Naive thymus-derived CD4-positive, alpha-beta T cell (primary cell): ENCODE measurements around the gene FBLN1. TPM values are rescaled to one million over a fixed set of nuclear protein-coding genes. Genes with fewer than 3 reads are reported as not detected.

Experiments
- ATAC-seq: fragments of 150-1000 bp; cut with Tn5 transposase; 2 replicates; pipeline ENCODE4 v1.10.0; 2021; ENCODE audit warnings: mild to moderate bottlenecking, moderate library complexity
- CTCF ChIA-PET: fragments of 350-600 bp; sonication (Branson Sonifier 250); formaldehyde crosslinking; loops from one replicate; lab custom pipeline; 2021; ENCODE audit warnings: antibody characterized with exemption; lab: Charles Lee
- POLR2A ChIA-PET: fragments of 350-600 bp; sonication (Branson Sonifier 250); formaldehyde crosslinking; loops from one replicate; lab custom pipeline; 2021; ENCODE audit warnings: antibody characterized with exemption, inconsistent platforms; lab: Charles Lee
- DNase-seq, 9 donors: peaks; one replicate each; pipeline versions ENCODE4 v3.0.0 to v3.0.0-alpha.2; 2020 to 2022; ENCODE audit warnings: mixed read lengths in 1 of 9
- H3K27ac ChIP-seq: one replicate; pipeline ENCODE4 v1.7.0; 2013; ENCODE audit warnings: mild to moderate bottlenecking, low read depth, low read length, moderate library complexity
- H3K27me3 ChIP-seq, 2 donors: one replicate each; pipeline ENCODE4 v1.7.0; 2013; ENCODE audit warnings: low read length in 2 of 2, mild to moderate bottlenecking in 2 of 2, moderate library complexity in 2 of 2; ENCODE audit not compliant: control insufficient read depth in 2 of 2, insufficient read depth in 2 of 2
- H3K36me3 ChIP-seq, 3 experiments: 1 replicate in 2 of 3; 2 replicates in 1 of 3; pipeline ENCODE4 v1.7.0; 2013; ENCODE audit warnings: low read length in 3 of 3, mild to moderate bottlenecking in 3 of 3, moderate library complexity in 1 of 3; ENCODE audit not compliant: insufficient read depth in 3 of 3, control insufficient read depth in 2 of 3
- H3K4me1 ChIP-seq, 2 donors: one replicate each; pipeline ENCODE4 v1.7.0; 2013; ENCODE audit warnings: low read length in 2 of 2, mild to moderate bottlenecking in 2 of 2, moderate library complexity in 1 of 2; ENCODE audit not compliant: control insufficient read depth in 2 of 2, insufficient read depth in 2 of 2
- H3K4me3 ChIP-seq: 2 replicates; pipeline ENCODE4 v1.7.0; 2013; ENCODE audit warnings: mild to moderate bottlenecking, low read length
- H3K9me3 ChIP-seq, 3 experiments: 1 replicate in 2 of 3; 2 replicates in 1 of 3; pipeline ENCODE4 v1.7.0; 2013; ENCODE audit warnings: low read length in 3 of 3; ENCODE audit not compliant: control insufficient read depth in 2 of 3
- H3K27ac Mint-ChIP-seq, 9 donors: one replicate each; pipeline ENCODE4 v1.8.0; 2020 to 2022; ENCODE audit warnings: mixed read lengths in 9 of 9, mild to moderate bottlenecking in 8 of 9, moderate library complexity in 5 of 9, inconsistent platforms in 2 of 9
- H3K27me3 Mint-ChIP-seq, 5 donors: one replicate each; pipeline ENCODE4 v1.8.0; 2021 to 2022; ENCODE audit warnings: mixed read lengths in 5 of 5, mild to moderate bottlenecking in 1 of 5
- H3K36me3 Mint-ChIP-seq, 5 donors: one replicate each; pipeline ENCODE4 v1.8.0; 2020 to 2022; ENCODE audit warnings: mixed read lengths in 5 of 5, mild to moderate bottlenecking in 3 of 5, inconsistent platforms in 1 of 5
- H3K4me1 Mint-ChIP-seq, 7 donors: one replicate each; pipeline ENCODE4 v1.8.0; 2020 to 2022; ENCODE audit warnings: mixed read lengths in 7 of 7, mild to moderate bottlenecking in 3 of 7, inconsistent platforms in 1 of 7
- H3K4me3 Mint-ChIP-seq, 10 donors: one replicate each; pipeline ENCODE4 v1.8.0; 2020 to 2022; ENCODE audit warnings: mild to moderate bottlenecking in 10 of 10, mixed read lengths in 10 of 10, moderate library complexity in 6 of 10, inconsistent platforms in 2 of 10
- H3K9me3 Mint-ChIP-seq, 11 donors: one replicate each; pipeline ENCODE4 v1.8.0; 2020 to 2022; ENCODE audit warnings: mixed read lengths in 11 of 11, mild to moderate bottlenecking in 4 of 11, inconsistent platforms in 1 of 11, moderate library complexity in 1 of 11
- intact Hi-C, 2 donors: fragments of 100-400 bp; cut with micrococcal nuclease; formaldehyde crosslinking; loops; one replicate each; pipeline ENCODE4 v1.15.1; 2023
- polyA plus RNA-seq, 2 donors: library from polyadenylated mRNA; unstranded; fragments of 300-500 nt; fragmentation: Illumina TruSeq; gene quantifications; one replicate each; pipeline ENCODE4 v1.2.3, GENCODE V29; 2021
- total RNA-seq, 6 experiments: library from RNA in 5 of 6; stranded (reverse) in 5 of 6; gene quantifications; 1 replicate in 5 of 6; 2 replicates in 1 of 6; pipeline ENCODE4 v1.2.3 and lab custom pipeline; 2021 to 2026

Gene FBLN1
- total and polyA plus RNA-seq, 7 experiments from 2014 or later: 0.11 to 1.1 TPM; not detected in 5

DNA sequence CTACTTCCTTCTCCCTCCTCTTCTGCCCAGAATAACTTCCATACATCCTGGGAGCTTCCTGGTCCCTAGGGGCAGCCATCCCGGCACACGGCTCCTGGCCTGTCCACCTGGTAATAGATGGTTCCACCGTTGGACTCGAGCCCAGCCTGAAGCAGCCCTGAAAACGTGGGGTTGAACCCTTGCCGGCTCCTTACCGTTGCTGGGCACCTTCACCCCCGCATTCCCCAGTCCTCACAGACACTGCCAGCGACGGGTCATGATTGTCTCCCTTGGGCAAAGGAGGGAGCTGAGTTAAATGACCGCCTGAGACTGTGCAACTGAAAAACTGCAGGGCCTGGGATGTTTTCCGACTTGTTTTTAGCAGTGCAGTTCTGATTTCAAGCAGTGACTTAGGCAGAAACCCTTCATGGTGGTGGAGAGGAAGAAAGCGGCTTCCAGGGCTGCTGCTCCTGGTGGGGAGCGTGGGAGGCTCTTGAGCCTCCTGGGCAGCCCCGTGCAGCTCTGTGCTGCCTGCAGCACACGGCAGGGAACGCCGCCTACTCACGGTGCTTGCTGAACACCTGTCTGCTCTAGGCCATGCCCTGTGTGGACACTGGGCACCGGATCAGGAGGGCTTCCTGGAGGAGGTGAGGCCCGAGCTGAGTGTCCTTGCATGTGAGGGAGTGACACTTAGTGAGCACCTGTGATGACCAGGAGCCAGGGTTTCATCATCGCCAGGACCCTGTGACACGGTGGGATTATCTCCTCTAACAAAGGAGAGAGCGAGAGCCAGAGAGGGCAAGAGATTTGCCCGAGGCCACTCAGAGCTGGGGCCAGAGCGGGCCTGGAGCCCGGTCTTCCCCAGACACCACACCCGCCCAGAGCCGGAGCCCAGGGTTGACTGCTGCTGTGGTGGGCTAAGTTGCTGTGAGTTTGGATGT lies 77.4 kb downstream of the FBLN1 start:
- intact Hi-C loops: loop anchor here in 1 of 2 donors (2.0 kb wide), 1 partner anchor 65 kb away; no protein-coding TSS in a partner anchor
- ChIA-PET POLR2A (no interaction called here), CTCF (no interaction called here)

GRCh38 chr22:45580726-45581381 lies 78.2 kb downstream of the FBLN1 start:
- H3K4me3 Mint-ChIP-seq: no peak overlapping the region
- H3K27ac Mint-ChIP-seq: no peak overlapping the region
- H3K9me3 ChIP-seq: peaks cover 0 to 4% (median 0%) of the 10 kb centered on the region in 3 experiments
- ChIA-PET CTCF (no interaction called here), POLR2A (no interaction called here)
- H3K4me1 Mint-ChIP-seq: peaks cover 6 to 17% (median 12%) of the 10 kb centered on the region in 7 donors
- H3K36me3 Mint-ChIP-seq: peaks cover 0 to 4% (median 0%) of the 10 kb centered on the region in 5 donors
- no peak overlapping the region for H3K27ac ChIP-seq
- peaks cover 0 to 15% (median 12%) of the 10 kb centered on the region in 5 donors for H3K27me3 Mint-ChIP-seq
- H3K36me3 ChIP-seq: no peaks in the 10 kb centered on the region
- no peak for DNase-seq
- ATAC-seq: no peak
- intact Hi-C loops: no loop called here
- H3K4me1 ChIP-seq: peaks cover 4 to 12% of the 10 kb centered on the region in 2 donors
- H3K27me3 ChIP-seq: no peaks in the 10 kb centered on the region
- H3K4me3 ChIP-seq: no peak overlapping the region
- H3K9me3 Mint-ChIP-seq: peaks cover 0 to 11% (median 0%) of the 10 kb centered on the region in 11 donors

More for the DNA sequence above, 77.4 kb downstream of the FBLN1 start:
- H3K36me3 ChIP-seq: no peaks in the 10 kb centered on the region
- Mint-ChIP-seq H3K36me3 (peaks cover 0 to 4% (median 0%) of the 10 kb centered on the region in 5 donors), H3K27me3 (peaks cover 0 to 15% (median 12%) of the 10 kb centered on the region in 5 donors), H3K4me3 (no peak overlapping the region), H3K4me1 (peaks cover 6 to 17% (median 12%) of the 10 kb centered on the region in 7 donors), H3K9me3 (peaks cover 0 to 11% (median 0%) of the 10 kb centered on the region in 11 donors), H3K27ac (no peak overlapping the region)
- H3K9me3 ChIP-seq: peaks cover 0 to 4% (median 0%) of the 10 kb centered on the region in 3 experiments
- peaks cover 4 to 12% of the 10 kb centered on the region in 2 donors for H3K4me1 ChIP-seq
- no peak overlapping the region for H3K4me3 ChIP-seq
- ATAC-seq (no peak), DNase-seq (no peak)
- no peaks in the 10 kb centered on the region for H3K27me3 ChIP-seq
- H3K27ac ChIP-seq: no peak overlapping the region

- intact Hi-C loops: no loop called here
- H3K4me1 ChIP-seq: peaks cover 4 to 12% of the 10 kb centered on the region in 2 donors
- Mint-ChIP-seq H3K4me1 (peaks cover 6 to 17% (median 12%) of the 10 kb centered on the region in 7 donors), H3K36me3 (peaks cover 0 to 4% (median 0%) of the 10 kb centered on the region in 5 donors), H3K27me3 (peaks cover 0 to 12% (median 10%) of the 10 kb centered on the region in 5 donors), H3K27ac (no peak overlapping the region), H3K9me3 (peaks cover 0 to 11% (median 0%) of the 10 kb centered on the region in 11 donors), H3K4me3 (peak overlapping the region in 1 of 10 donors; percentile 17)
- ChIA-PET POLR2A (no interaction called here), CTCF (no interaction called here)
- DNase-seq: no peak
- no peaks in the 10 kb centered on the region for H3K27me3 ChIP-seq
- ATAC-seq: no peak
- no peaks in the 10 kb centered on the region for H3K36me3 ChIP-seq
- peaks cover 0 to 4% (median 0%) of the 10 kb centered on the region in 3 experiments for H3K9me3 ChIP-seq
- no peak overlapping the region for H3K27ac ChIP-seq
- no peak overlapping the region for H3K4me3 ChIP-seq
Measured at GRCh38 chr22:45581549-45582080, 78.9 kb downstream of the FBLN1 start.

DNA sequence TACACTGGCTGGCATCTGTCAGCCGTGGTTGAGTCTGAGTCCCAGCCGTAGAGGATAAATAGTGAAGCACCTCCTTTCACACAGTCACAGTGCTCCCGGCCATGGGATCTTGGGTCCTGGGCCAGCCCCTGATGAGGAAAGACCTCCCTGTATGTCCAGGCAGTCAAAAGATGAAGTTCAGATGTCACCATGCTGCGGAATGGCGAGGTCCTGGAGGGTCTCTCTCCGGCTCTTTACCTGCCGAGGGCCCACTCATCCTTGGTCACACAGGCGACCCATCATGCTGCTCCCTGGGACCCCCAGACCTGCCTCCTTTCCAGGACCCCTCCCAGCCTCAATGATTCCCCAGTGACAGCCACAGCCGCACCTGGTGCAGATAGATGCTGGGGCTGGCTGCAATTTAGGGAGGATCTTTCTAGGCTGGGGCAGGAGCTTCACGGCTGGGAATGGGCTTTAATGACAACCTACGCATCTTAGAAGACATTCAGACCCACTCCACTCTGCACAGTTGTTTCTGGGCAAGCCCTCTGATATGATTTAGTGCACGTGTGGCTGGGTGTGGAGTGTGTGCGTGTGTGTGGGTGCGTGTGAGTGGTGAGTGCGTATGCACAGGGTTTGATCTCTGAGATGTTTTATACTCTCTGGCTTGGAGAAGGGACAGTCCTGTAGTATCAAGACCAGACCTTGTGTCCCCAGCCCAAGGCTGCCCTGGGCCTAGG lies 79.7 kb downstream of the FBLN1 start:
- Histone ChIP-seq H3K9me3 (peaks cover 0 to 4% (median 0%) of the 10 kb centered on the region in 3 experiments), H3K4me1 (peaks cover 4 to 12% of the 10 kb centered on the region in 2 donors), H3K4me3 (no peak overlapping the region), H3K27me3 (no peaks in the 10 kb centered on the region), H3K27ac (no peak overlapping the region), H3K36me3 (no peaks in the 10 kb centered on the region)
- POLR2A ChIA-PET: no interaction called here
- peaks cover 0 to 8% (median 5%) of the 10 kb centered on the region in 5 donors for H3K27me3 Mint-ChIP-seq
- intact Hi-C loops: no loop called here
- H3K27ac Mint-ChIP-seq: peak overlapping the region in 2 of 9 donors; percentile 38 to 75
- peaks cover 0 to 11% (median 0%) of the 10 kb centered on the region in 11 donors for H3K9me3 Mint-ChIP-seq
- H3K4me3 Mint-ChIP-seq: no peak overlapping the region
- H3K4me1 Mint-ChIP-seq: peaks cover 8 to 17% (median 12%) of the 10 kb centered on the region in 7 donors
- peaks cover 0 to 4% (median 0%) of the 10 kb centered on the region in 5 donors for H3K36me3 Mint-ChIP-seq
- CTCF ChIA-PET: no interaction called here
- no peak for DNase-seq
- no peak for ATAC-seq

DNA sequence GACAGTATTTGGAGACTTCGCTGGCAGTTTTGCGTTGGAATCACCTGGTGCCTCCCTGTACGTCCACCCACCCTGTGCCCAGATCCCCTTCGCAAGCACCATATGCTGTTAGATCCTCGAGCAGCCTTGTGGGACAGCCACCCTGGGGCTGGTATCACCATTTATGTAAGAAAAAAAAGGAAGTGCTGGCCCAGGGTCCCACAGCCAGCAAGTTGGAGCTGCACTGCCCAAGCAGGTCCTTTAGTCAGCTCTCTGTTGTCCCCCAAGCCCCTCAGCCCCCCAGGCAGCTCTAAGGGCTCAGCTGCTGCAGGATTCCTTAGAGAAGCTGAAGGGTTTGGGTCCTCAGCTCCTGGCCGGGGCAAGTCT lies 80.3 kb downstream of the FBLN1 start:
- Mint-ChIP-seq H3K4me3 (peak overlapping the region in 2 of 10 donors; percentile 23 to 32), H3K27ac (peak overlapping the region in 3 of 9 donors; percentile 75 to 89 (median 78)), H3K27me3 (peaks cover 0 to 8% (median 5%) of the 10 kb centered on the region in 5 donors), H3K36me3 (peaks cover 0 to 4% (median 0%) of the 10 kb centered on the region in 5 donors), H3K9me3 (peaks cover 0 to 11% (median 0%) of the 10 kb centered on the region in 11 donors), H3K4me1 (peaks cover 7 to 17% (median 12%) of the 10 kb centered on the region in 7 donors)
- intact Hi-C loops: no loop called here
- Histone ChIP-seq H3K27me3 (no peaks in the 10 kb centered on the region), H3K4me1 (peaks cover 4 to 12% of the 10 kb centered on the region in 2 donors), H3K36me3 (no peaks in the 10 kb centered on the region), H3K27ac (no peak overlapping the region), H3K4me3 (no peak overlapping the region), H3K9me3 (peaks cover 0 to 4% (median 0%) of the 10 kb centered on the region in 3 experiments)
- ChIA-PET POLR2A (no interaction called here), CTCF (no interaction called here)
- no peak for ATAC-seq
- DNase-seq: no peak

GRCh38 chr22:45583504-45583903 lies 80.8 kb downstream of the FBLN1 start:
- Mint-ChIP-seq H3K27ac (peak overlapping the region in 6 of 9 donors; percentile 57 to 89 (median 74)), H3K27me3 (peaks cover 0 to 7% (median 6%) of the 10 kb centered on the region in 5 donors), H3K4me3 (peak overlapping the region in 4 of 10 donors; percentile 1 to 51 (median 33)), H3K4me1 (peaks cover 7 to 17% (median 12%) of the 10 kb centered on the region in 7 donors), H3K9me3 (peaks cover 0 to 11% (median 0%) of the 10 kb centered on the region in 11 donors), H3K36me3 (peaks cover 0 to 4% (median 0%) of the 10 kb centered on the region in 5 donors)
- Histone ChIP-seq H3K9me3 (peaks cover 0 to 4% (median 0%) of the 10 kb centered on the region in 3 experiments), H3K4me1 (peaks cover 4 to 12% of the 10 kb centered on the region in 2 donors), H3K36me3 (no peaks in the 10 kb centered on the region), H3K4me3 (no peak overlapping the region), H3K27ac (no peak overlapping the region), H3K27me3 (no peaks in the 10 kb centered on the region)
- intact Hi-C loops: no loop called here
- ChIA-PET CTCF (no interaction called here), POLR2A (no interaction called here)
- peak; percentile 29 for ATAC-seq
- DNase-seq: peak in 3 of 9 donors; percentile 10 to 30 (median 22)
